ENCODE measurements around the gene ADAMTSL1.

Gene ADAMTSL1

DNA sequence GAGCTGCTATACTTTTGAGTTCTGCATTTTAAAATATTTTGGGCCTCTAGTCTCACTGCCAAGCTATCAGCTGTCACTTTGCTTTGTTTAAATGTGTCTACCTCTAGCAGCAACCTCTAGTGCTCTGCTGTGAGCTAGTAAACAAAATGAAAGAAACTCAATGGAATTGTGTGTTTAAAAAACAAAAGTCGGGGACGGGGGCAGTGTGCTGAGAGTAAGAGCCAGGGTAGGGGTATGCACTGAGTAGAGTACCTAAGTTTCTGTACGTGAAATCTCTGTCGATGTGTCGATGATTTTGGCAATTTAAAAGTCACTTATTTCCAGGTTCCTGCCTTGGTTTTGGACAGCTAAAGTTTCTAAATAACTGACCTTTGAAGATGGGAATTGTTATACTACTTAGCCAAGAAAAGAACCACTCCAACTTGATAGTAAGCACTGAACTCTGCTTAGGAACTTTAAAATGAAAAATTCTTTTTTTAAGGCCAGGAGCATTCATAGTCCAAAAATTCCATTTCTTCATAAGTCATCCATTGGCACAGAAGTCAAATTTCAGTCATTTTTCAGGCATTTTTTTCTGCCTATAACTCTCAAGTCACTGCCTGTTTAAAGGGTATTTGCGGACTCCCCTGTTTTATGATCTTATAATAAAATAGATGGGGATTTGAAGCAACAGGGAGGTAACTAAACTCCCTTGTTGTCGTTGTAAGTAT lies 447.6 kb downstream of the ADAMTSL1 start:
- no peaks in the 10 kb centered on the region for H3K9me3 ChIP-seq (ENCODE audit: severe bottlenecking)
- no peaks in the 10 kb centered on the region for H3K27me3 ChIP-seq (ENCODE audit: insufficient read depth, low read depth, severe bottlenecking)
- H3K4me3 ChIP-seq (ENCODE audit: low read depth, low read length): no peak overlapping the region
- no peak for DNase-seq
- no peak overlapping the region for H3K27ac ChIP-seq
- H3K36me3 ChIP-seq: no peaks in the 10 kb centered on the region
- TF ChIP-seq, protein P1, sequence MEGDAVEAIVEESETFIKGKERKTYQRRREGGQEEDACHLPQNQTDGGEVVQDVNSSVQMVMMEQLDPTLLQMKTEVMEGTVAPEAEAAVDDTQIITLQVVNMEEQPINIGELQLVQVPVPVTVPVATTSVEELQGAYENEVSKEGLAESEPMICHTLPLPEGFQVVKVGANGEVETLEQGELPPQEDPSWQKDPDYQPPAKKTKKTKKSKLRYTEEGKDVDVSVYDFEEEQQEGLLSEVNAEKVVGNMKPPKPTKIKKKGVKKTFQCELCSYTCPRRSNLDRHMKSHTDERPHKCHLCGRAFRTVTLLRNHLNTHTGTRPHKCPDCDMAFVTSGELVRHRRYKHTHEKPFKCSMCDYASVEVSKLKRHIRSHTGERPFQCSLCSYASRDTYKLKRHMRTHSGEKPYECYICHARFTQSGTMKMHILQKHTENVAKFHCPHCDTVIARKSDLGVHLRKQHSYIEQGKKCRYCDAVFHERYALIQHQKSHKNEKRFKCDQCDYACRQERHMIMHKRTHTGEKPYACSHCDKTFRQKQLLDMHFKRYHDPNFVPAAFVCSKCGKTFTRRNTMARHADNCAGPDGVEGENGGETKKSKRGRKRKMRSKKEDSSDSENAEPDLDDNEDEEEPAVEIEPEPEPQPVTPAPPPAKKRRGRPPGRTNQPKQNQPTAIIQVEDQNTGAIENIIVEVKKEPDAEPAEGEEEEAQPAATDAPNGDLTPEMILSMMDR (IDR thresholded peaks at IDR 0.05; ENCODE audit: low read depth, low read length): no peak

DNA sequence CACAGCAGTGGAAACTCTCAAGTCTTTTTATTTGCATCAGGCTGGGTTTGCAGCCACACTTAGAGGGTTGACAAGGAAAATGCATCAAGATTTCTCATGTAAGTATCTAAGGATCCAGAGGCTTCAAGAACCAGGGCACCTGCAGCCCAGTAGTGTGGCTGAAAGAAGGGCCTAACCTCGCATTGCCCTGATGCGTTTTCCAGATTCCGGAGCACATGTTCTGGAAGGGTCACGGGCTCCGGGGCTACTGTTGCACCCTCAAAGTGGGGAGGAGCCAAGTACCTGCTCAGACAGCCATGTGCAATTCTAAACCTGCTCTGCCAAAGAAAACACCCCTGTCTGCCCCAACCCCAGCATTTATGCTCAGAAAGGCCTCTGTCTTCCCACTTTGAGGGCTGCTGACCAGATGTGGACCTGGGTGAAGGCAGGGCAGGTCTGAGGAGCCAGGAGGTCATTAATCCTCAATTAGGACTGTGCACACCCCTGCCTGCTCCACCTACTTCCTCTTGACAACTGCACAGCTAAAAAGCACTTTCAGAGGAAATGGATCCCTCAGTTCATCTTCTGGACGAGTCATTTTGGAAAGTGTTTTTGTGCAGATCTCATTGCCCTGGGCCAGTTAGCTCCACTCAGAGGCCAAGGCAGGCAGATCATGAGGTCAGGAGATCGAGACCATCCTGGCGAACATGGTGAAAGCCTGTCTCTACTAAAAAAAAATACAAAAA lies 448.4 kb downstream of the ADAMTSL1 start:
- DNase-seq: no peak
- Histone ChIP-seq H3K27me3 (ENCODE audit: insufficient read depth, low read depth, severe bottlenecking) (no peaks in the 10 kb centered on the region), H3K9me3 (ENCODE audit: severe bottlenecking) (no peaks in the 10 kb centered on the region), H3K4me3 (ENCODE audit: low read depth, low read length) (no peak overlapping the region), H3K36me3 (no peaks in the 10 kb centered on the region), H3K27ac (no peak overlapping the region)
- TF ChIP-seq, protein P1 (IDR thresholded peaks at IDR 0.05; ENCODE audit: low read depth, low read length): no peak

DNA sequence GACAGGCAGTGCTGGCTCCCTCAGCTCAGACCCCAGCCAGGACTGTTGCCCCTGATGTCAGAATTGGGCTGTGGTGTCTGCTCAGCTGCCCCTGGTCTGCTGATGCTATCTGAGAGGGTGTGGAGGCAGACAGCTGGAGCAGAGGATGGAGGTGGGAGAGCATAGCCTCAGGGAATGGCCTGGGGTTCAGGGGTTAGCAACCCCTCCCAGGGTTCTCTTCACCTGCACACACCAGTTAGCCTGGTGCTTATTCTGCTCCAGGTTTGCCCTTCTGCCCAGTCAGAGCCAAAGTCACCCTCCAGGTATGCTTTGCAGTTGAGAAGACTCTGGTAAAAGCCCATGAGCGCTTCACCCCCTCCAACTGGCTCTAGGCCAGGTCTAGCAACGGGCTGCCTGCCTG lies 449.2 kb downstream of the ADAMTSL1 start:
- Histone ChIP-seq H3K9me3 (ENCODE audit: severe bottlenecking) (no peaks in the 10 kb centered on the region), H3K36me3 (no peaks in the 10 kb centered on the region), H3K27me3 (ENCODE audit: insufficient read depth, low read depth, severe bottlenecking) (no peaks in the 10 kb centered on the region), H3K27ac (no peak overlapping the region), H3K4me3 (ENCODE audit: low read depth, low read length) (no peak overlapping the region)
- TF ChIP-seq, protein P1 (IDR thresholded peaks at IDR 0.05; ENCODE audit: low read depth, low read length): no peak
- DNase-seq: no peak

DNA sequence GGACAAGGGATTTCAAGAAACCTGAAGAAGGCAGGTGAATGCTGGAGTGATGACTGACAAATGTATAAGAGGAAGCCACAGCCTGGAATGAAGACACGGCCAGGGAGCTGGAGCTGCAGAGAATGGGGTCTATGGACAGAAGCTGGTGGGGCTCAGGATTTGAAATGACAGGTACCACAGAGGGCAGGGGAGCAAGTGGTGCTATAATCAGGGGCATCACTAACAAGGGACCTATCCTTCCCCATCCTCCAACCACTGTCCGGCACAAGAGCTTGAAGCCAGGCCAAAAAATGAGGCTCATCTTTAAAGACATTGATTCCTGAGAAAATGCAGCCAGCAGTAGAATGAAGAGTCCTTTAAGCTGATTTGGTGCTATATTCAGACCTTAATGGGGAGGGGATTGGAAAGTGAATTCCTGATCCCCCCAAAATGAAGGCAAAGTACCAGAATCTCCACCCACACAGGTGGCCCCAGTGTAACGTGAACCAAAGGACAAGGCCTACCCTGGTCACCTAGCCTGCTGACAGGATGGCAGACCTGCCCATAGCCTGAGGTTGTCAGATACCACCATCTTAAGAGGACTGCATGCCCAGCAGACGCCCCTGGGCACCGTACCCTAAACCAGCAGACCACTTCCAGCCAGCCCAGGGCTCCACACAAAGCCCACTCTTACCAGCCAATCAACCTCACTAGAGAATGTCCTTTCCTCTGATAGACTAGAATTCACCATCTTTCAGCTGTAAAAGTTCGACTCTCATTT lies 449.9 kb downstream of the ADAMTSL1 start:
- Histone ChIP-seq H3K4me3 (ENCODE audit: low read depth, low read length) (no peak overlapping the region), H3K36me3 (no peaks in the 10 kb centered on the region), H3K27ac (no peak overlapping the region), H3K9me3 (ENCODE audit: severe bottlenecking) (no peaks in the 10 kb centered on the region), H3K27me3 (ENCODE audit: insufficient read depth, low read depth, severe bottlenecking) (no peaks in the 10 kb centered on the region)
- DNase-seq: no peak
- TF ChIP-seq, protein P1 (IDR thresholded peaks at IDR 0.05; ENCODE audit: low read depth, low read length): no peak

DNA sequence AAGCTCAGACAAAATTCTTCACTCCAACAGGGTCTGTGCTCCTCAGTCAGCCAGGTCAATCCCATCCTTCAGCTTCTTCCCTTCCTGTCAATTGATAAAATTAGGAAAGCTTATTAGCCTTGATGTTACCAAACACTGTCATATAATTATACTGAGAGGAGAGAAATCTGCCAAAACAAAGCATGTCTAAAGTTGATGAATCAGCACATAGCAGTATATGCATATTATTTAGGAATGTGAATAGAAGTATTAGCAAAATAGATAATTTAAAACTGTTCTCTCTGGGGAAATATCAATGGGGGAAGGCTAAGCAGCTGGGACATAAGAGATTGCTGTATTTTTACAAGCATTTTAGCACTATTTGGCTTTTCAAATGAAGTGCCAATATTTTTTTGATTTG lies 451.9 kb downstream of the ADAMTSL1 start:
- Histone ChIP-seq H3K27me3 (ENCODE audit: insufficient read depth, low read depth, severe bottlenecking) (no peaks in the 10 kb centered on the region), H3K4me3 (ENCODE audit: low read depth, low read length) (no peak overlapping the region), H3K27ac (no peak overlapping the region), H3K9me3 (ENCODE audit: severe bottlenecking) (no peaks in the 10 kb centered on the region), H3K36me3 (no peaks in the 10 kb centered on the region)
- no peak for DNase-seq
- TF ChIP-seq, protein P1 (IDR thresholded peaks at IDR 0.05; ENCODE audit: low read depth, low read length): no peak
